GM21528 (cell line): ENCODE results near the gene AVPR2.

ENCODE experiments used
- ATAC-seq: cut with Tn5 transposase; IDR thresholded peaks from one replicate; pipeline ENCODE4 v1.9.1; 2021; ENCODE audit warnings: mild to moderate bottlenecking, moderate library complexity; ENCODE audit not compliant: unreplicated experiment, low FRiP score

Gene AVPR2

DNA sequence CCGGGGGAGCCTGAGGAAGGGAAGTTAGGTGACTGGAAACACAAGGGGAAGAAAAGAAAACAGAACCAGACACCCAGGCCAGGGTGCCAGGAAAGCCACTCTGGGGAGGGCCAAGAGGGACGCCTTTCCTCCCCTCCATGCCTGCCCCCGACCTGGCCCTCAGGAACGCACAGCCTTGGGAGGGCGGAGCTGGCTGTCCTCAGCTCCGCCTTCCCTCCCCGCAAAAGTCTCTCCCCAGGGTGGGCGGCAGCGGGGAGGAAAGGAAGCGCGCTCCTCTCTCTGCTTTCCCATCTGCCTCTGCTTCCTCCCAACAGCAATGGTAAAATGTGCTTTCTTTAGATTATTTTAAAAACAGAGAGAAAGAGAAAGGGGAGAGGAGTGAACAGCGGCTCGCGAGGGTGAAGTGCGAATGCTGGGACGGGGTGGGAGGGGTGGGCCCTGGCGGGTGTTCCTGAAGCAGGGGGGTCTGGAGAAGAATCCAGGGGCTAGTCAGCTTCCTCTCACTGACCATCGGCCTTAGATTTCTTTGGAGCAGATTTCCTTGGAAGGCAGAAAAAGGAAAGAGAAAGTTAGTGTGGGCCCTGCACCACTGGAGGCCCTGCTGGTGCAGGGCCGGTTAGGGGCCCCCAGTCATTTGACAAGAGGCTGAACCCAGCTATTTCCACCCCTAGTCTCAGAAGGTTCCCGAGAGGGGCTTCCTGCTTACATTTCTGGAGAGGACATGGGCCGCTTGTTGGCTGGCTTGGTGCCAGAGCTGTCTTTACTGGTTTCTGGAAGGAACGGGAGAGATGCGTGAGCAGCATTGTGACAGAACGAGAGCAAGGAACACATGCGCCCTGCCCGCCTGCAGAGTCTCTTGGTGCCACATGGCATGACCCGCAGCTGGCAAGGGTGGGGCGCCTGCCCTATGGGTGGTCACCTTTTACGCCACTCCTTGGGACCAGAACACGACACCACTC is 44.7 kb downstream of the AVPR2 start:
- ATAC-seq = no peak

DNA sequence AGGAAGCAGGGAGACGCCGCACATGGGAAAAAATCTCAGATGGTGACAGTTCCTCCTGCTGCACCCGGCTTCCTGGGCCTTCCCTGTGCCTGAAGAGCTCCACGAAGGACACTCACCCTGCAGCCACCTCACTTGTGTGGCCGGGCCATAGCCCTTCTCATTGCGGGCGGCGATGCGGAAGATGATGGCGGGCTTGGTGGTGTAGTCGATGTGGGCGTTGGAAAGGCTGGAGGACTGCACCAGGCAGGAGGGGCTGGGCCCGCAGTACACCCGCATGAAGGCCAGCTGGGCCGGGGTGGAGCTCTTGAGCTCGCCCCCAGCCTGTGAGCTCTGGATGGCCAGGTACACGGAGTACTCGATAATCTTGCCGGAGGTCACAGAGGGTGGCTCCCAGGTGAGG is 45.7 kb downstream of the AVPR2 start:
- ATAC-seq = no peak

DNA sequence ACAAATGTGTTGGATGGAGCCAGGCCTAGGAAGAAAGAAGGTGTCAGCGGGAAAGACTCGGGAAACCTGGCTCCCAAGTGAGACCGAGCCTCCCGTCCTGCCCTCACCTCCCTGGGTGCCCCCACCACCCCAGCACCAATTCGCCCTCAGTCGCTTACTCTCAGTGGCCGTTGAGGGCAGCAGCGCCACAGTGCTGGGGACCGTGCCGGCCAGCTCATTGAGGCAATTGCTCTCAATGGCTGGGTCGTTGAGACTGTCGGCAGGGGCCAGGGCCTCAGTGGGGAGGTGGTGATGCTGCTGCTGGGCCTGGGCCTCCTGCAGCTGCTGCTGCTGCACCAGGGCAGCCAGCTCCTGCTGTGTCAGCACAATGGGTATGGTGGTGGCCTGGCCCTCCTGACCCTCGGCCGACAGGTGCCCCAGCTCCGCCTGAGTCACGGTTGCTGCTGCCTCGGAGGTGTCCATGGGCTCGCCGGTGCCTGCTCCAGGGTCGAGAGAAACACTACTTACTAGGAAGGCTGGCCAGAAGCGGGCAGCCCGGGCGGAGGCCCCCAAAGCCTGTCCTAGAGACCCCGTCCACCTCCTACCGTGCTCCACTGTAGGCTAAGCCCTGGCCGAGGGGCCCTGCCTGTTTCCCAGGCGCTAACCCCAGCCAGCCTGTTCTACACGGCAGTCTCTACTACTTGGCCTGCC is 47.4 kb downstream of the AVPR2 start:
- no peak for ATAC-seq

DNA sequence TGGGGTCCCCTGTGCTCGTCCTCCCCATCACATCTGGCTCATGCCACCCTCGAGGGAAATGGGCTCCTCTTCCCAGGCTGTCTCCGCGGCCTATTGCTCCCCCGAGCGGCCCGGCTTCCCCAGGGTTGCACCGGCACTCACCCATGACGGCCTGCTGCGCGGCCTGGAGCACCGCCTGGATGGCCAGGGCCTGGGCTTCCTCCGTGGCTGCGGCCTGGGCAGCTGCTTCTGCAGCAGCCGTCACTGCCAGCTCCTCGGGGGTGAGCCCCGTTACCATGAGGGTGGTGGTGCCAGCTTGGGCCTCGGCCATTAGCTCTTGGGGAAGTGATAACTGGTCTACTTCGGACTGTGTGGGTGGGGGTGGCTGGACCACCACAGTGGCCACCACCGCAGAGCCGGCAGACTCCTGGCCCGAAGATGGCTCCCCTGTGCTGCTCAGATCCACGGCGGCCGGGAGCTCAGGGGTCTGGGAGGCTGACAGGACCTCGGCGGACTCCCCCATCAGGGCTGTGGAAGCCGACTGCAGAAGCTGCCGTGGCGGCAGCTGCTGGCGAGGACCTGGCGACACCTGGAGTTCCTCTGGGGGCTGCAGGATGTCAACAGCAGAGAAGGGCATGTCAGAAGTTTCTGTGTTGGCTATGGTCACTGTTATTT is 48.0 kb downstream of the AVPR2 start:
- ATAC-seq = no peak

DNA sequence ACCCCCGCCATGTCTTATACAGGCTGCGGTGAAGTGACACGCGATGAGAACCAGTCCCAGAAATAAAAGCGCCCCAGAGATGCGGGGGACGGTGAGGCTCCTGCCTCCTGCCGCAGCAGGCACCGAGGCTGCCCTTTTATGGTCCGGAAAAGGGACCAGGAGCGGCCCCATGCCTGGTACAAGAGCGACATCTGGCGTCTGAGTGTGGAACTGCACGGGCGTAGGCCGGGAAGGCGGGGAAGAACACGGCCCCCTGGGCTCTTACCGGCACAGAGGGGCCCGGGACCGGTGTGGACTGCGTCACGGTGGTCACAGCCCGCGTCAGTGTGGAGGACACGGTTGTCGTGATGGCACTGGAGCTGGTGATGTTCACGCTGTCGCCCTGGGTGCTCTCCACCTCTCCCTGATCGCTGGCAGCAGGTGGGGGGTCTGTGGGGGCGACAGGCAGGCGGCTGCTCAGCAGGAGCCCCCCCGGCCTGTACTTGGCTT is 48.9 kb downstream of the AVPR2 start:
- no peak for ATAC-seq

DNA sequence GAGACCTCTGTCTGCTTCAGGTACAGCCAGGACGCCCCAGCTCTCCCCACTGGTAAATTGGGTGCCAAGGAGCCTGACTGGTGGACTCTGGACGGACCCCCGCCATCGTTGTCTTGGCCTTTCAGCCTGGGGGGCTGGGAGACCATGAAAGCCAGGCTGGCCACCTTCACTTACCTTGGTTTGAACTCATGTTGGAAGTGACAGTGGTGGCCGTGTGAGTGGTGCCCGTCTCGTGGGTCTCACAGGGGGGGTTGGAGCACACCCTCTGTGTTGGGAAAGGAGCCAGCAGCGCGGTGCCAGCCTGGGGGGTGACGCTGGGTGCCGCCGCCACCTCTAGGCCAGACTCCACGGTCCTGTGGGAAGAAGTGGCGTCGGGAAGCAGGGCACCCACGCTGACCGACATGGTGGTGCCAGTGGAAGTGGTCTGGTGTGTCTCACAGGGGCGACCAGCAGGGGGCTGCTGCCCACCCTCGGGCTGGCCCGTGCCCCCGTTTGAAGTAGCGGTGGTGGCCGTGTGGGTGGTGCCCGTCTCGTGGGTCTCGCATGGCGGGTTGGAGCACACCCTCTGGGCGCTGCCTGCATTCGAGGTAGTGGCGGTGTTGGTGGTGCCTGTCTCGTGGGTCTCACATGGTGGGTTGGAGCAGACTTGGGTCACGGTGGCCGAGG is 49.6 kb downstream of the AVPR2 start:
- ATAC-seq = no peak

DNA sequence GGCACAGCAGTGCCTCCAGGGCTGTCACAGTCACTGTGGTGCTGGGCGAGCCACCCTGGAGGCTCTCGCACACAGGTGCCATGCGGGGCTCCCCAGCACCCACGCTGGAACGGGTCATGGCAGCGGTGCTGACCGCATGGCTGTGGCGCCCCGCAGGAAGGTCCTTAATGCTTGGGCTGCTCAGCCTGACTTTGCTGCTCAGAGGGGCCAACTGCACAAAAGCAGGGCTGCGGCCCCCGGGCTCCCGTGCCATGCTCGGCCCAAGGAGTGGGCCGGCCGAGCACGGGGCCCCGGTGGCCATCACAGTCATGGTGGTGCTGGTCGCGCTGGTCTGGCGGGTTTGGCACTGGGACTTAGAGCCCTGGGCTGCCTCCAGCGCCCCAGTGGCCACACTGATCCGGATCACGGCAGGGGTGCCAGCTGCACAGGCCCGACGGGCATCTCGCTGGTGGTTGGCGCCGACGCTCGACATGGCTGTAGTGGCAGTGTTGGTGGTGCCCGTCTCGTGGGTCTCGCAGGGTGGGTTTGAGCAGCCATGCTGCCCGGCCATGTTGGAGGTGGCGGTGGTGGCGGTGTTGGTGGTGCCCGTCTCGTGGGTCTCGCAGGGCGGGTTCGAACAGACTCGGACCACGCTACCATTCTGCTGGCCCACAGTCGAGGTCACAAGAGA is 50.2 kb downstream of the AVPR2 start:
- no peak for ATAC-seq

DNA sequence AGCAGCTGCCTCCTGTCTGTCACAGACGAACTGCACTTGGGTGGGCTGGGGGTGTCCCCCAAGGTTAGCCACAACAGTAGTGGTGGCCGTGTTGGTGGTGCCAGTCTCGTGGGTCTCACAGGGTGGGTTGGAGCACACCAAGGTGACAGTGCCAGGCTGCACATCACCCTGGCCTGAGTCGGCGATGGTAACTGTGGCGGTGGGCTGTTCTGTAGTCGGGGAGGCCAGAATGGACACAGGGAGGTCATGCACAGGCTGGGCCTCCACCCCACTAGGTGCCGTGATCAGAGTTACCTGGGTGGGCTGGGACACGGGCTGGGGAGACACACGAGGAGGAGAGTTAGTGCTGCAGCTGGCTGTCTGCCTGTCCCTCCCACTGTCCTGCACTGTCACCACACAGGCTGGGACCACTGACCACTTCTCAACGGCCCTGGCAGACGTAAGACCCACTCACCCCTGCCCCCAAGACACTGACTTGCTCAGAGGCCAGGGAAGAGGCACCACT is 50.8 kb downstream of the AVPR2 start:
- ATAC-seq = no peak

DNA sequence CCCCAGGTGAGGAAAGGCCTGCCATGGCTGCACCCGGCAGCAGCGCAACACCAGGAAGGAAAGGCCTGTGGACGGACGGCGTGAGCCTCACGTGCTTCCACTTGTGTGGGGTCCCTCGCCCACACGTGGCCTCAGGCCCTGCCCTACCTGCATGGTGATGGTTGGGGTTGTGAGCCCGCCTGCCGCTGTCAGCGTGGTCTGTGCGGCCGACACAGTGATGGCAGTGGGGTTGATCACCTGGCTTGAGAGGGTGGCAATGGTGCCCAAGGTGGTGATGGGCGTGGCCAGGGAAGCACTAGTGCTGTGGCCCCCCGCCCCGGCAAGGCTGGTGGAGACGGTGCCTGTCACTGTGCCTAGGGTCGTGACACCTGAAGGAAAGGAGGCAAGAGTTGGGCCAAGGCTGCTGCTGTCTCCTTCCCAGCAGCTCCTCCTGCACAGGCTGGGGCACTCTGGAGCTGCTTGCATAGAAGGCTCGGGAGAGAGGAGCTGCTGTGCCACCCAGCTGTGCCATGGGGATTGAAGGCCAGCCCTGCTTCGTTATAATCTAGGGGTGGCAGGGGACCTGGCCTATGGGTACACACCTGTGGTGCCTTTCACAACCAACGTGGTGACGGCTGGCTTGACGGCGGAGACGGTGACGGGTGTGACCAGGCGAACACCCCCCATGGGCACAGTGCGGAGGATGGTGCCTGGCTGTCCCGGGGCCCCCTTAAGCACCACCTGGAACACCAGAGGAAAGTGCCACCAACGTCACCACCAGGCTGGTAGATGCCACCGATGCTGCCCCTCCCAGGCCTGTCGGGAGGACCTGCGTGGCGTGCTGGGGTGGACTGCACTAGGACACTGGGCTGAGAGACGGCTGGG is 51.8 kb downstream of the AVPR2 start:
- no peak for ATAC-seq
